ENCODE data around the gene SLC39A7. TPM values are rescaled to one million over a fixed set of nuclear protein-coding genes. Genes with fewer than 3 reads are reported as not detected.

The SLC39A7 gene
- total and polyA plus RNA-seq, 2 donors (not counting 3 experiments of a cell fraction or from before 2014, with no cell fraction given) = 99.8 to 129 TPM

DNA sequence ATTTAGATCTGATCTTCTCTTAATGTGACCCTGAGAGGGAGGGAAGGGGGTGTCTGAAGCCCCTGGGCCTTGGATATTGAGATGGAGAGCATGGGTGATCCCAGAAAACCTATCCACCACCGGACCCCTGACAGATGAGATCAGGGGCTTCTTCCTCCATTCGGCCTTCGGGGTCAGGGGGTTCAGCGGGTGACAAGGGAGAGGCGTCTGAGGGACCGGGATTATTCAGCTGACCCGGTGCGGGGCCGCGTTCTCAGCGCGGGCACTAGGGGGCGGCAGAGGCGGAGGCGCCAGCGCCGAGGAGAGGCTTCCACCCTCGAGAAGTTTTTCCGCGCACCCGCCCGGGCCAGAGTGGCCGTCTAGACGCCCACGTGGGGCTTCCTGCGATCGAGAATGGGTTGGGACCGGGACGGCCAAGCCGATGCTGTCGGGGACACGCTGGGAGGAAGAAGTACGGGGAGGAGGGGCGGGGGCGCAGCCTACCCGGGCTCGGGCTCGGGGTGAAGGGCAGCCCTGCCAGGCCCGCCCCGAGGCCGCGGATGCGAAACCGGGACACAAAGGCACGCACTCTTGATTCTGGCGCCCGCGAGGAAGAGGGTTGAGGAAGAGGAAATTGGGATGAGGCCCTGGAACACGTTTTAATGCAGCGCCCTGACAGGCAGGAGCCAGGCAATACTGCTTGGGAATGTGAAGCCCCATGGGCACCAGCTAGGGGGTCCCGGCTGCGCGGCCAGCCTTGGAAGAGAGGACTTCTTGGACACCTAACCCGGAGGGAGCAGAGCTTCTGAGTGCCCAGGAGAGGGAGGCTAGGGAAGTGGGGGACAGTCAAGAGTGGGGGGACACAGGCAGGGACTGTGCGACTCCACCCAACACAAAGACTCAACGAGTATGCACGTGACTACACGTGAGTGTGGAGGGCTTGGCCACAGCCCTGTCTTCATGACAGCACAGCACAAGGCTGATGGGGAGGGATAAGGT is 39.0 kb upstream of the SLC39A7 start:
- dilution Hi-C loops (cut with MboI; ENCODE audit: extremely low pct_ligation_motif_present, low sequenced_read_pairs) = no loop called here
- POLR2A ChIA-PET = interaction anchor here (0.6 kb wide), 1 partner anchor 284 kb away, joined by 6 read pairs; no protein-coding TSS in a partner anchor
- Histone ChIP-seq H3K9me1 (replicated peaks; ENCODE audit: control insufficient read depth, extremely low read depth, insufficient read depth, low read length) (no peaks in the 10 kb centered on the region), H3K36me3 (ENCODE audit: control insufficient read depth in 2 of 2, extremely low read depth in 1 of 2, insufficient read depth in 2 of 2, low read length in 2 of 2) (no peaks in the 10 kb centered on the region), H3K4me3 (replicated peaks in 1 of 3; ENCODE audit: insufficient read depth in 1 of 3, low read depth in 1 of 3, low read length in 3 of 3) (peak overlapping the region; percentile 25 to 31 (median 30)), H3K27me3 (ENCODE audit: control insufficient read depth in 2 of 2, insufficient read depth in 2 of 2, low read length in 2 of 2) (no peaks in the 10 kb centered on the region), H3K4me2 (ENCODE audit: insufficient read depth, low read length) (peak overlapping the region; percentile 66), H3K9me3 (replicated peaks; ENCODE audit: control insufficient read depth, insufficient read depth, low read length) (no peaks in the 10 kb centered on the region), H2AFZ (ENCODE audit: low read depth, low read length) (peak overlapping the region; percentile 76), H4K20me1 (replicated peaks; ENCODE audit: control insufficient read depth, extremely low read depth, insufficient read depth, low read length) (no peaks in the 10 kb centered on the region), H3K9ac (replicated peaks; ENCODE audit: extremely low read depth, insufficient read depth, low read length) (peak overlapping the region; percentile 35), H3K4me1 (ENCODE audit: control insufficient read depth, extremely low read depth, insufficient read depth, low read length) (no peaks in the 10 kb centered on the region), H3K79me2 (ENCODE audit: control insufficient read depth, insufficient read depth, low read length) (no peaks in the 10 kb centered on the region), H3K27ac (ENCODE audit: insufficient read depth, low read depth, low read length) (no peak overlapping the region)
- CTCF ChIA-PET = interaction anchor here (0.7 to 6.6 kb wide), 15 partner anchors 11 to 86 kb away, joined by 3 to 99 read pairs (median 5); no protein-coding TSS in a partner anchor
- intact Hi-C loops (cut with micrococcal nuclease) = loop anchor here (1.0 kb wide), 2 partner anchors 36 to 87 kb away; no protein-coding TSS in a partner anchor
- no peak for TF ChIP-seq GATA2 (IDR thresholded peaks at IDR 0.05; ENCODE audit: insufficient read depth, insufficient read length, low read depth, low read length)
- TF ChIP-seq JUN (IDR thresholded peaks at IDR 0.05; ENCODE audit: borderline replicate concordance, insufficient read depth, insufficient read length, low read depth) = no peak
- TF ChIP-seq, protein P1, sequence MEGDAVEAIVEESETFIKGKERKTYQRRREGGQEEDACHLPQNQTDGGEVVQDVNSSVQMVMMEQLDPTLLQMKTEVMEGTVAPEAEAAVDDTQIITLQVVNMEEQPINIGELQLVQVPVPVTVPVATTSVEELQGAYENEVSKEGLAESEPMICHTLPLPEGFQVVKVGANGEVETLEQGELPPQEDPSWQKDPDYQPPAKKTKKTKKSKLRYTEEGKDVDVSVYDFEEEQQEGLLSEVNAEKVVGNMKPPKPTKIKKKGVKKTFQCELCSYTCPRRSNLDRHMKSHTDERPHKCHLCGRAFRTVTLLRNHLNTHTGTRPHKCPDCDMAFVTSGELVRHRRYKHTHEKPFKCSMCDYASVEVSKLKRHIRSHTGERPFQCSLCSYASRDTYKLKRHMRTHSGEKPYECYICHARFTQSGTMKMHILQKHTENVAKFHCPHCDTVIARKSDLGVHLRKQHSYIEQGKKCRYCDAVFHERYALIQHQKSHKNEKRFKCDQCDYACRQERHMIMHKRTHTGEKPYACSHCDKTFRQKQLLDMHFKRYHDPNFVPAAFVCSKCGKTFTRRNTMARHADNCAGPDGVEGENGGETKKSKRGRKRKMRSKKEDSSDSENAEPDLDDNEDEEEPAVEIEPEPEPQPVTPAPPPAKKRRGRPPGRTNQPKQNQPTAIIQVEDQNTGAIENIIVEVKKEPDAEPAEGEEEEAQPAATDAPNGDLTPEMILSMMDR (IDR thresholded peaks at IDR 0.05; ENCODE audit: extremely low read depth in 1 of 2, insufficient read depth in 1 of 2, low read depth in 1 of 2, low read length in 2 of 2) = peak; percentile 94 to 98
- no peak for TF ChIP-seq FOS (IDR thresholded peaks at IDR 0.05; ENCODE audit: borderline replicate concordance, insufficient read depth, low read length)
- BruUV-seq (replicated peaks) = no TSS peak
- DNase-seq (ENCODE audit: low read depth, low spot score) = peak; percentile 63
- peak; percentile 75 for FAIRE-seq

Data from endothelial cell of umbilical vein (primary cell).